GM12872 (cell line): Measurements from ENCODE around the gene P2RX7.

Experiments used
- CTCF ChIP-seq: IDR thresholded peaks from 3 replicates; pipeline ENCODE4 v1.5.1; 2011; ENCODE audit warnings: low read depth, mild to moderate bottlenecking, low read length, moderate library complexity; ENCODE audit not compliant: insufficient read depth

P2RX7 gene

GRCh38 chr12:121191151-121191550 lies 58.5 kb downstream of the P2RX7 start:
- no peak for TF ChIP-seq CTCF

GRCh38 chr12:121196902-121197301 lies 64.2 kb downstream of the P2RX7 start:
- no peak for TF ChIP-seq CTCF

GRCh38 chr12:121198949-121199348 lies 66.3 kb downstream of the P2RX7 start:
- TF ChIP-seq CTCF = no peak

GRCh38 chr12:121202407-121203355 lies 70.0 kb downstream of the P2RX7 start:
- TF ChIP-seq CTCF = no peak

- TF ChIP-seq CTCF = no peak
These were observed 70.8 kb downstream of the P2RX7 start for GRCh38 chr12:121203482-121203881.

- TF ChIP-seq CTCF = no peak
These were observed 72.8 kb downstream of the P2RX7 start for GRCh38 chr12:121205491-121205890.

GRCh38 chr12:121209221-121209620 lies 76.5 kb downstream of the P2RX7 start:
- TF ChIP-seq CTCF = no peak
